K562 (cell line): Measurements from ENCODE around the gene TLK2. TPM values are rescaled to one million over a fixed set of nuclear protein-coding genes. Genes with fewer than 3 reads are reported as not detected.

Experiments
- CHD1 ChIP-seq: fragments of 200-600 bp; sonication (generic); IDR thresholded peaks from one replicate; pipeline ENCODE4 v1.6.1; 2012; ENCODE audit warnings: mild to moderate bottlenecking, moderate library complexity, low read length, inconsistent platforms
- EP400 ChIP-seq: fragments of 450-650 bp; IDR thresholded peaks from 2 replicates; pipeline ENCODE4 v1.6.1; 2017; ENCODE audit warnings: antibody characterized with exemption, mild to moderate bottlenecking, moderate library complexity
- ETV1 ChIP-seq: fragments of 450-650 bp; conservative IDR thresholded peaks from 2 replicates; pipeline ENCODE4 v1.6.1; 2016; ENCODE audit warnings: missing genetic modification characterization, control low read depth, low read depth, missing compliant biosample characterization
- MAFF ChIP-seq: IDR thresholded peaks from 2 replicates; pipeline ENCODE4 v1.6.1; 2012; ENCODE audit warnings: low read length, improper control_type of control experiment
- MCM2 ChIP-seq: fragments of 450-650 bp; IDR thresholded peaks from 2 replicates; pipeline ENCODE4 v1.6.1; 2017; ENCODE audit warnings: low read depth, mild to moderate bottlenecking
- MECOM ChIP-seq: fragments of 250-450 bp; sonication (Bioruptor Pico); IDR thresholded peaks from 2 replicates; pipeline ENCODE4 v1.8.0; 2022; ENCODE audit warnings: inconsistent platforms
- NFRKB ChIP-seq: fragments of 450-650 bp; IDR thresholded peaks from 2 replicates; pipeline ENCODE4 v1.6.1; 2016; ENCODE audit warnings: low read depth
- POU5F1 ChIP-seq: fragments of 150-350 bp; IDR thresholded peaks from 2 replicates; pipeline ENCODE4 v1.6.1; 2014; ENCODE audit warnings: borderline replicate concordance, low read length, low read depth, mild to moderate bottlenecking; ENCODE audit not compliant: partially characterized antibody
- PTBP1 ChIP-seq: fragments of 200-400 bp; formaldehyde crosslinking; IDR thresholded peaks from 2 replicates; pipeline ENCODE4 v1.6.1; 2017; ENCODE audit warnings: low read depth, low read length
- SMARCC2 ChIP-seq: fragments of 450-650 bp; IDR thresholded peaks from 2 replicates; pipeline ENCODE4 v1.6.1; 2017; ENCODE audit warnings: antibody characterized with exemption, moderate library complexity, mild to moderate bottlenecking, low read depth
- polyA plus RNA-seq, 8 experiments: library from polyadenylated mRNA; depleted of rRNA in 4 of 8; stranded (reverse) in 5 of 8; unstranded in 3 of 8; fragments of >200 nt; fragmentation: Nextera tagmentation in 2 of 8; fragmentation: Illumina TruSeq in 1 of 8; extraction: Ambion mirVana in 2 of 8; extraction: Trizol in 1 of 8; gene quantifications; 2 replicates each; pipeline versions ENCODE4 v1.2.1 to v1.2.3, GENCODE V29; 2011 to 2014; ENCODE audit warnings: inconsistent platforms in 1 of 8, missing spikeins in 1 of 8
- total RNA-seq, 7 experiments: library from RNA; depleted of rRNA in 6 of 7; stranded (reverse); fragments of >200 nt in 6 of 7; fragmentation: Illumina TruSeq in 2 of 7; extraction: Trizol in 2 of 7; gene quantifications; 2 replicates each; pipeline versions ENCODE4 v1.2.1 to v1.2.3, GENCODE V29; 2011 to 2021; ENCODE audit warnings: low replicate concordance in 1 of 7
- TF ChIP-seq, protein P1 (sequence below): sonication (generic); formaldehyde crosslinking; IDR thresholded peaks from 2 replicates; pipeline ENCODE4 v1.8.0; 2022; ENCODE audit warnings: mild to moderate bottlenecking, low read depth, missing genetic modification reagents
- TF ChIP-seq, protein P2 (sequence below), 2 experiments: fragments of 450-650 bp; IDR thresholded peaks; 2 replicates each; pipeline ENCODE4 v1.6.1; 2016; ENCODE audit warnings: mild to moderate bottlenecking in 2 of 2, borderline replicate concordance in 1 of 2, low read depth in 1 of 2, moderate library complexity in 1 of 2
- TF ChIP-seq, protein P3 (sequence below): fragments of 450-650 bp; IDR thresholded peaks from 2 replicates; pipeline ENCODE4 v1.6.1; 2016; ENCODE audit warnings: borderline replicate concordance
- TF ChIP-seq, protein P4 (sequence below): sonication (generic); formaldehyde crosslinking; IDR thresholded peaks from 2 replicates; pipeline ENCODE4 v1.8.1; 2023; ENCODE audit warnings: mild to moderate bottlenecking, missing genetic modification reagents

The TLK2 gene
- total and polyA plus RNA-seq, 9 of the 15 experiments (the other 6 are each of a cell fraction or from before 2014, with no cell fraction given) = 10.1 to 51.9 (median 32.4) TPM

DNA sequence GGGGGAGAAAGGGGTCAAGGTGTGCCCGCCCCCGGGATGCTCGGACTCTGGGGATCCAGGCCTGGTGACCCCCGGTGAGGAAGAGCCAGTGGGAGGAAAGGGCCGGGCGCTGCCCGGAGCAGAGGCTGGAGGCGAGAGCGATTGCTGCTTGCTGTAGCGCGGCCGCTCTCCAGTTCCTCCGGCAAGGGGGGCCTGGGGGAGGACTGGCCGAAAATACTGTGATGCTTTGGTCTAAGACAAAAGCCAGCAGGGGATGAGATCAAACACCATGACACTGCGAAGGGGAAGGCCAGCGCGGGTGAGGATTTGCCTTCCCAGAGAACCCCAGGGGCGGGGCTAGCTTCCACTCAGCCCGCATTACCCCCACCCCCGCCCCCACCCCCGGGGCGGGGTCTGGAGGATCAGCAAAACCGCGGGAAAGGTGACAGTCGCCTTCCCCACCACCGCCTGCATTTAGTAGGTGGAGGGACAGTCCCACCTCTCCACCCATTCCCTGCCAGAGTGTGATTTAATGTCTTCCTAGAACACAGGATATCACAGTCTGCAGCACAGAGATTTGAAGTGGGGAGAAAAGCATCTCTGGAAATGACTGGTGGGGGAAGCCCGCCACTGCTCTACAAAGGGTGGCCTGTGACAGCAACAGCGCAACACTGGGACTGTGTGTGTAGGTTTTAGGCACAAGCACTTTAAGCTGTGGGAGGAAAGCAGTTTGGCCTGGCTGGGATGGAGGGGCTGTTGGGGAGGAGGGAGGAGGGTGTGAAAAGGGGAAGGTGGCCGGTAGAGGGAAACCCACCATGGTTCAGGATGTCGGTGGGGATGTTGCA, 174.6 kb downstream of the TLK2 start (continued):
- TF ChIP-seq, protein P1, sequence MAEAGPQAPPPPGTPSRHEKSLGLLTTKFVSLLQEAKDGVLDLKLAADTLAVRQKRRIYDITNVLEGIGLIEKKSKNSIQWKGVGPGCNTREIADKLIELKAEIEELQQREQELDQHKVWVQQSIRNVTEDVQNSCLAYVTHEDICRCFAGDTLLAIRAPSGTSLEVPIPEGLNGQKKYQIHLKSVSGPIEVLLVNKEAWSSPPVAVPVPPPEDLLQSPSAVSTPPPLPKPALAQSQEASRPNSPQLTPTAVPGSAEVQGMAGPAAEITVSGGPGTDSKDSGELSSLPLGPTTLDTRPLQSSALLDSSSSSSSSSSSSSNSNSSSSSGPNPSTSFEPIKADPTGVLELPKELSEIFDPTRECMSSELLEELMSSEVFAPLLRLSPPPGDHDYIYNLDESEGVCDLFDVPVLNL (CRISPR knock-in tag) = no peak
- TF ChIP-seq PTBP1 = no peak
- TF ChIP-seq, protein P2, sequence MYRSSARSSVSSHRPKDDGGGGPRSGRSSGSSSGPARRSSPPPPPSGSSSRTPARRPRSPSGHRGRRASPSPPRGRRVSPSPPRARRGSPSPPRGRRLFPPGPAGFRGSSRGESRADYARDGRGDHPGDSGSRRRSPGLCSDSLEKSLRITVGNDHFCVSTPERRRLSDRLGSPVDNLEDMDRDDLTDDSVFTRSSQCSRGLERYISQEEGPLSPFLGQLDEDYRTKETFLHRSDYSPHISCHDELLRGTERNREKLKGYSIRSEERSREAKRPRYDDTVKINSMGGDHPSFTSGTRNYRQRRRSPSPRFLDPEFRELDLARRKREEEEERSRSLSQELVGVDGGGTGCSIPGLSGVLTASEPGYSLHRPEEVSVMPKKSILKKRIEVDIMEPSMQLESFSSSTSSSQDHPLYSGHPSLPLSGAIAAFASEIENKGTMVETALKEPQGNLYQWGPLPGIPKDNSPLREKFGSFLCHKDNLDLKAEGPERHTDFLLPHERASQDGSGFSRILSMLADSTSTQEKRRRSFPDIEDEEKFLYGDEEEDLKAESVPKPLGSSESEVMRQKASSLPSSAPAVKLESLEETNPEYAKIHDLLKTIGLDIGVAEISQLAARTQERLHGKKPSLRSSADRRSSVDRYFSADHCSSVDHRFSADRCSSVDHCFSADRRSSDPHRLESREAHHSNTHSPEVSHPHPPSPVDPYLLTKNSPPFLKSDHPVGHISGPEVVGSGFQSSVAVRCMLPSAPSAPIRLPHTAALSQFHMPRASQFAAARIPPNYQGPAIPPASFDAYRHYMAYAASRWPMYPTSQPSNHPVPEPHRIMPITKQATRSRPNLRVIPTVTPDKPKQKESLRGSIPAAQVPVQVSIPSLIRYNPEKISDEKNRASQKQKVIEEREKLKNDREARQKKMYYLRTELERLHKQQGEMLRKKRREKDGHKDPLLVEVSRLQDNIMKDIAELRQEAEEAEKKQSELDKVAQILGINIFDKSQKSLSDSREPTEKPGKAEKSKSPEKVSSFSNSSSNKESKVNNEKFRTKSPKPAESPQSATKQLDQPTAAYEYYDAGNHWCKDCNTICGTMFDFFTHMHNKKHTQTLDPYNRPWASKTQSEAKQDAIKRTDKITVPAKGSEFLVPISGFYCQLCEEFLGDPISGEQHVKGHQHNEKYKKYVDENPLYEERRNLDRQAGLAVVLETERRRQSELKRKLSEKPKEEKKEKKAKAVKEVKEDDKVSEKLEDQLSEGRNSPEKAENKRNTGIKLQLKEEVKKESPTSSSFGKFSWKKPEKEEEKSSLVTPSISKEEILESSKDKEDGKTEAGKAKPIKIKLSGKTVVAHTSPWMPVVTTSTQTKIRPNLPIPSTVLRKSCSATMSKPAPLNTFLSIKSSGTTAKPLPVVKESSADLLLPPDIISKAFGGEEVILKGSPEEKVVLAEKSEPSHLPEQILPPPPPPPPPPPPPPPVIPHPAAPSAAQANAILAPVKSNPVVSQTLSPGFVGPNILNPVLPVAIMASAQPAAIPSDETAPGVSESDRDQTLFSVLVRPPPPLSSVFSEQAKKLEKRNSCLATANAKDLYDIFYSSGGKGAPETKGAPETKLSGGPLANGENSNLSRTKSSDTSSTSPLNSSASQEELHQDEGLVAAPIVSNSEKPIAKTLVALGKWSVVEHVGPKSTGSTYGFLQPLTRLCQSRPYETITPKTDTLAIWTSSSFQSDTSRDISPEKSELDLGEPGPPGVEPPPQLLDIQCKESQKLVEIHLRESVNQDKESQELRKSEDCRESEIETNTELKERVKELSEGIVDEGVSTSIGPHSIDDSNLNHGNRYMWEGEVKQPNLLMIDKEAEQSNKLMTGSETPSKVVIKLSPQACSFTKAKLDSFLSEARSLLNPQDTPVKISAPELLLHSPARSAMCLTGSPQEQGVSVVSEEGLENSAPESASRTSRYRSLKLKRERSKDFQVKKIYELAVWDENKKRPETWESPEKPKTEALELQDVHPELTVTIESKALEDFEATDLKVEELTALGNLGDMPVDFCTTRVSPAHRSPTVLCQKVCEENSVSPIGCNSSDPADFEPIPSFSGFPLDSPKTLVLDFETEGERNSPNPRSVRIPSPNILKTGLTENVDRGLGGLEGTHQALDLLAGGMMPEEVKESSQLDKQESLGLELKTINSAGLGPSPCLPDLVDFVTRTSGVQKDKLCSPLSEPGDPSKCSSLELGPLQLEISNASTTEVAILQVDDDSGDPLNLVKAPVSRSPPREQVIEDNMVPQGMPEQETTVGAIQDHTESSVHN (IDR thresholded peaks at IDR 0.05; ENCODE audit: borderline replicate concordance in 1 of 2, low read depth in 1 of 2) = no peak
- TF ChIP-seq, protein P3, sequence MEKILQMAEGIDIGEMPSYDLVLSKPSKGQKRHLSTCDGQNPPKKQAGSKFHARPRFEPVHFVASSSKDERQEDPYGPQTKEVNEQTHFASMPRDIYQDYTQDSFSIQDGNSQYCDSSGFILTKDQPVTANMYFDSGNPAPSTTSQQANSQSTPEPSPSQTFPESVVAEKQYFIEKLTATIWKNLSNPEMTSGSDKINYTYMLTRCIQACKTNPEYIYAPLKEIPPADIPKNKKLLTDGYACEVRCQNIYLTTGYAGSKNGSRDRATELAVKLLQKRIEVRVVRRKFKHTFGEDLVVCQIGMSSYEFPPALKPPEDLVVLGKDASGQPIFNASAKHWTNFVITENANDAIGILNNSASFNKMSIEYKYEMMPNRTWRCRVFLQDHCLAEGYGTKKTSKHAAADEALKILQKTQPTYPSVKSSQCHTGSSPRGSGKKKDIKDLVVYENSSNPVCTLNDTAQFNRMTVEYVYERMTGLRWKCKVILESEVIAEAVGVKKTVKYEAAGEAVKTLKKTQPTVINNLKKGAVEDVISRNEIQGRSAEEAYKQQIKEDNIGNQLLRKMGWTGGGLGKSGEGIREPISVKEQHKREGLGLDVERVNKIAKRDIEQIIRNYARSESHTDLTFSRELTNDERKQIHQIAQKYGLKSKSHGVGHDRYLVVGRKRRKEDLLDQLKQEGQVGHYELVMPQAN = no peak
- no peak for TF ChIP-seq MECOM
- TF ChIP-seq, protein P4, sequence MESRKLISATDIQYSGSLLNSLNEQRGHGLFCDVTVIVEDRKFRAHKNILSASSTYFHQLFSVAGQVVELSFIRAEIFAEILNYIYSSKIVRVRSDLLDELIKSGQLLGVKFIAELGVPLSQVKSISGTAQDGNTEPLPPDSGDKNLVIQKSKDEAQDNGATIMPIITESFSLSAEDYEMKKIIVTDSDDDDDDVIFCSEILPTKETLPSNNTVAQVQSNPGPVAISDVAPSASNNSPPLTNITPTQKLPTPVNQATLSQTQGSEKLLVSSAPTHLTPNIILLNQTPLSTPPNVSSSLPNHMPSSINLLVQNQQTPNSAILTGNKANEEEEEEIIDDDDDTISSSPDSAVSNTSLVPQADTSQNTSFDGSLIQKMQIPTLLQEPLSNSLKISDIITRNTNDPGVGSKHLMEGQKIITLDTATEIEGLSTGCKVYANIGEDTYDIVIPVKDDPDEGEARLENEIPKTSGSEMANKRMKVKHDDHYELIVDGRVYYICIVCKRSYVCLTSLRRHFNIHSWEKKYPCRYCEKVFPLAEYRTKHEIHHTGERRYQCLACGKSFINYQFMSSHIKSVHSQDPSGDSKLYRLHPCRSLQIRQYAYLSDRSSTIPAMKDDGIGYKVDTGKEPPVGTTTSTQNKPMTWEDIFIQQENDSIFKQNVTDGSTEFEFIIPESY (CRISPR knock-in tag) = no peak
- no peak for TF ChIP-seq MCM2
- no peak for TF ChIP-seq SMARCC2
- no peak for TF ChIP-seq POU5F1
- TF ChIP-seq ETV1 (tag) = no peak
- TF ChIP-seq CHD1 = no peak
- no peak for TF ChIP-seq EP400
- TF ChIP-seq MAFF = no peak
- TF ChIP-seq NFRKB = no peak
